ENCODE measurements around the gene TLR9. TPM values are rescaled to one million over a fixed set of nuclear protein-coding genes. Genes with fewer than 3 reads are reported as not detected.
A peak's percentile ranks its signal among the peaks of the same experiment; 100 is the strongest.

TLR9 gene
- total and polyA plus RNA-seq, 2 donors from 2014 or later, result 0.94 TPM; not detected in 1

- Histone ChIP-seq H3K36me3 (ENCODE audit: control insufficient read depth in 2 of 3, insufficient read depth in 3 of 3, low read length in 3 of 3) (peaks cover 10 to 49% (median 44%) of the 10 kb centered on the region in 3 donors), H3K9ac (ENCODE audit: low read length in 3 of 3) (no peak overlapping the region), H3K27me3 (ENCODE audit: control insufficient read depth, insufficient read depth, low read length) (no peaks in the 10 kb centered on the region), H3K4me3 (ENCODE audit: low read length in 3 of 3) (no peak overlapping the region), H3K4me1 (ENCODE audit: control insufficient read depth in 2 of 3, insufficient read depth in 2 of 3, low read depth in 1 of 3, low read length in 3 of 3) (peaks cover 0 to 13% (median 6%) of the 10 kb centered on the region in 3 donors), H3K27ac (ENCODE audit: low read depth in 2 of 2, low read length in 2 of 2) (no peak overlapping the region), H3K9me3 (ENCODE audit: control insufficient read depth in 2 of 3, insufficient read depth in 1 of 3, low read length in 3 of 3) (no peaks in the 10 kb centered on the region)
- intact Hi-C loops (cut with DNase I), result no loop called here
- FAIRE-seq (no peak), DNase-seq (no peak)
- TF ChIP-seq CTCF (IDR thresholded peaks at IDR 0.05; ENCODE audit: borderline replicate concordance, extremely low read depth, insufficient read depth), result no peak
Measured at GRCh38 chr3:52202384-52203077, 22.9 kb downstream of the TLR9 start.

GRCh38 chr3:52200981-52201679, 24.3 kb downstream of the TLR9 start:
- Histone ChIP-seq H3K9ac (ENCODE audit: low read length in 3 of 3) (no peak overlapping the region), H3K27ac (ENCODE audit: low read depth in 2 of 2, low read length in 2 of 2) (no peak overlapping the region), H3K9me3 (ENCODE audit: control insufficient read depth in 2 of 3, insufficient read depth in 1 of 3, low read length in 3 of 3) (no peaks in the 10 kb centered on the region), H3K27me3 (ENCODE audit: control insufficient read depth, insufficient read depth, low read length) (no peaks in the 10 kb centered on the region), H3K4me3 (ENCODE audit: low read length in 3 of 3) (no peak overlapping the region), H3K4me1 (ENCODE audit: control insufficient read depth in 2 of 3, insufficient read depth in 2 of 3, low read depth in 1 of 3, low read length in 3 of 3) (peaks cover 3 to 18% (median 13%) of the 10 kb centered on the region in 3 donors), H3K36me3 (ENCODE audit: control insufficient read depth in 2 of 3, insufficient read depth in 3 of 3, low read length in 3 of 3) (peaks cover 5 to 41% (median 39%) of the 10 kb centered on the region in 3 donors)
- TF ChIP-seq CTCF (IDR thresholded peaks at IDR 0.05; ENCODE audit: borderline replicate concordance, extremely low read depth, insufficient read depth), result no peak
- intact Hi-C loops (cut with DNase I), result no loop called here
- FAIRE-seq, result peak; percentile 23
- DNase-seq, result no peak

- TF ChIP-seq CTCF (IDR thresholded peaks at IDR 0.05; ENCODE audit: borderline replicate concordance, extremely low read depth, insufficient read depth), result no peak
- Histone ChIP-seq H3K36me3 (ENCODE audit: control insufficient read depth in 2 of 3, insufficient read depth in 3 of 3, low read length in 3 of 3) (peaks cover 4 to 19% (median 18%) of the 10 kb centered on the region in 3 donors), H3K27me3 (ENCODE audit: control insufficient read depth, insufficient read depth, low read length) (no peaks in the 10 kb centered on the region), H3K4me3 (ENCODE audit: low read length in 3 of 3) (peak overlapping the region; percentile 58 to 92 (median 73)), H3K9me3 (ENCODE audit: control insufficient read depth in 2 of 3, insufficient read depth in 1 of 3, low read length in 3 of 3) (no peaks in the 10 kb centered on the region), H3K4me1 (ENCODE audit: control insufficient read depth in 2 of 3, insufficient read depth in 2 of 3, low read depth in 1 of 3, low read length in 3 of 3) (peaks cover 3 to 18% (median 17%) of the 10 kb centered on the region in 3 donors), H3K27ac (ENCODE audit: low read depth in 2 of 2, low read length in 2 of 2) (no peak overlapping the region), H3K9ac (ENCODE audit: low read length in 3 of 3) (peak overlapping the region; percentile 32 to 90 (median 72))
- FAIRE-seq (no peak), DNase-seq (no peak)
- intact Hi-C loops (cut with DNase I), result no loop called here
Measured at GRCh38 chr3:52198643-52199608, 26.5 kb downstream of the TLR9 start.

Measured in kidney (tissue), 14 donors.